ENCODE data around the gene APOL1.

DNA sequence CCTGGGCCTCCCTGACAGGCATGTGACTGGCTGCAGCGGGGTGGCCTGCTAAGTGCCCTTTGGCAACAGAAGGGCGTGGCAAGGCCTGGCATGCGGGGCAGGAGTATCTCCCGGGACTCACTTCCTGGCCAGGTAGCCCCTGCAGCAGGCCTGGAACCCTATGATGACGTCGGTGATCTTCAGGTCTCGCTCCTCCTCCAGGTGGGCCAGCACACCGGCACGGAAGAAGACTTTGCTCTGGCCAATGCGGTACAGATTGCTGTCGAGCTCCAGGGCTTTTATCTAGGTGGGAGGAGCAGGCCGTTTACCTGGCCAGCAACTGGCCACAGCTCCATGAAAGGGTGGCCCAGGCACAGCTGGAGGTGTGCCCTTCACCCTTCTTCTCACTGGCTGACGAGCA, 50.9 kb downstream of the APOL1 start:
- TF ChIP-seq EZH2 (IDR thresholded peaks at IDR 0.05; ENCODE audit: borderline replicate concordance, low read depth, low read length, severe bottlenecking), result no peak
- TF ChIP-seq, protein P1, sequence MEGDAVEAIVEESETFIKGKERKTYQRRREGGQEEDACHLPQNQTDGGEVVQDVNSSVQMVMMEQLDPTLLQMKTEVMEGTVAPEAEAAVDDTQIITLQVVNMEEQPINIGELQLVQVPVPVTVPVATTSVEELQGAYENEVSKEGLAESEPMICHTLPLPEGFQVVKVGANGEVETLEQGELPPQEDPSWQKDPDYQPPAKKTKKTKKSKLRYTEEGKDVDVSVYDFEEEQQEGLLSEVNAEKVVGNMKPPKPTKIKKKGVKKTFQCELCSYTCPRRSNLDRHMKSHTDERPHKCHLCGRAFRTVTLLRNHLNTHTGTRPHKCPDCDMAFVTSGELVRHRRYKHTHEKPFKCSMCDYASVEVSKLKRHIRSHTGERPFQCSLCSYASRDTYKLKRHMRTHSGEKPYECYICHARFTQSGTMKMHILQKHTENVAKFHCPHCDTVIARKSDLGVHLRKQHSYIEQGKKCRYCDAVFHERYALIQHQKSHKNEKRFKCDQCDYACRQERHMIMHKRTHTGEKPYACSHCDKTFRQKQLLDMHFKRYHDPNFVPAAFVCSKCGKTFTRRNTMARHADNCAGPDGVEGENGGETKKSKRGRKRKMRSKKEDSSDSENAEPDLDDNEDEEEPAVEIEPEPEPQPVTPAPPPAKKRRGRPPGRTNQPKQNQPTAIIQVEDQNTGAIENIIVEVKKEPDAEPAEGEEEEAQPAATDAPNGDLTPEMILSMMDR (IDR thresholded peaks at IDR 0.05; ENCODE audit: borderline replicate concordance, extremely low read depth, low read length, poor library complexity, severe bottlenecking), result no peak
